ENCODE results near the gene SEMA3C.

The SEMA3C gene

GRCh38 chr7:80945976-80946375 is 27.1 kb upstream of the SEMA3C start:
- Histone ChIP-seq H3K27ac (ENCODE audit: low read depth, low read length) (no peak overlapping the region), H3K4me3 (ENCODE audit: low read depth, low read length) (no peak overlapping the region), H3K79me2 (ENCODE audit: control insufficient read depth, insufficient read depth, low read length, unreplicated experiment) (no peaks in the 10 kb centered on the region), H3K27me3 (ENCODE audit: insufficient read depth, low read length) (no peaks in the 10 kb centered on the region), H3K36me3 (ENCODE audit: insufficient read depth, low read length) (no peaks in the 10 kb centered on the region), H2AFZ (ENCODE audit: low read length, unreplicated experiment) (no peak overlapping the region), H3K4me1 (ENCODE audit: control insufficient read depth, insufficient read depth, low read length, unreplicated experiment) (peaks cover 21% of the 10 kb centered on the region)

GRCh38 chr7:80943342-80943741 is 24.5 kb upstream of the SEMA3C start:
- Histone ChIP-seq H3K4me1 (ENCODE audit: control insufficient read depth, insufficient read depth, low read length, unreplicated experiment) (peaks cover 31% of the 10 kb centered on the region), H2AFZ (ENCODE audit: low read length, unreplicated experiment) (peak overlapping the region; percentile 21), H3K27ac (ENCODE audit: low read depth, low read length) (peak overlapping the region; percentile 98), H3K79me2 (ENCODE audit: control insufficient read depth, insufficient read depth, low read length, unreplicated experiment) (no peaks in the 10 kb centered on the region), H3K4me3 (ENCODE audit: low read depth, low read length) (no peak overlapping the region), H3K36me3 (ENCODE audit: insufficient read depth, low read length) (no peaks in the 10 kb centered on the region), H3K27me3 (ENCODE audit: insufficient read depth, low read length) (no peaks in the 10 kb centered on the region)

GRCh38 chr7:80942261-80943041 is 23.6 kb upstream of the SEMA3C start:
- no peaks in the 10 kb centered on the region for H3K36me3 ChIP-seq (ENCODE audit: insufficient read depth, low read length)
- peak overlapping the region; percentile 58 for H3K4me3 ChIP-seq (ENCODE audit: low read depth, low read length)
- no peaks in the 10 kb centered on the region for H3K27me3 ChIP-seq (ENCODE audit: insufficient read depth, low read length)
- H3K4me1 ChIP-seq (ENCODE audit: control insufficient read depth, insufficient read depth, low read length, unreplicated experiment) = peaks cover 31% of the 10 kb centered on the region
- H3K27ac ChIP-seq (ENCODE audit: low read depth, low read length) = peak overlapping the region; percentile 98
- H2AFZ ChIP-seq (ENCODE audit: low read length, unreplicated experiment) = no peak overlapping the region
- no peaks in the 10 kb centered on the region for H3K79me2 ChIP-seq (ENCODE audit: control insufficient read depth, insufficient read depth, low read length, unreplicated experiment)

GRCh38 chr7:80941208-80941758 is 22.4 kb upstream of the SEMA3C start:
- Histone ChIP-seq H3K27ac (ENCODE audit: low read depth, low read length) (peak overlapping the region; percentile 98), H3K4me1 (ENCODE audit: control insufficient read depth, insufficient read depth, low read length, unreplicated experiment) (peaks cover 31% of the 10 kb centered on the region), H3K36me3 (ENCODE audit: insufficient read depth, low read length) (no peaks in the 10 kb centered on the region), H3K27me3 (ENCODE audit: insufficient read depth, low read length) (no peaks in the 10 kb centered on the region), H3K4me3 (ENCODE audit: low read depth, low read length) (no peak overlapping the region; the same call in 1 of the 2 replicates), H2AFZ (ENCODE audit: low read length, unreplicated experiment) (peak overlapping the region; percentile 33), H3K79me2 (ENCODE audit: control insufficient read depth, insufficient read depth, low read length, unreplicated experiment) (no peaks in the 10 kb centered on the region)

- H3K4me3 ChIP-seq (ENCODE audit: low read depth, low read length) = no peak overlapping the region; the same call in 1 of the 2 replicates
- peaks cover 31% of the 10 kb centered on the region for H3K4me1 ChIP-seq (ENCODE audit: control insufficient read depth, insufficient read depth, low read length, unreplicated experiment)
- H2AFZ ChIP-seq (ENCODE audit: low read length, unreplicated experiment) = peak overlapping the region; percentile 33
- no peaks in the 10 kb centered on the region for H3K79me2 ChIP-seq (ENCODE audit: control insufficient read depth, insufficient read depth, low read length, unreplicated experiment)
- no peaks in the 10 kb centered on the region for H3K36me3 ChIP-seq (ENCODE audit: insufficient read depth, low read length)
- peak overlapping the region; percentile 98 for H3K27ac ChIP-seq (ENCODE audit: low read depth, low read length)
- no peaks in the 10 kb centered on the region for H3K27me3 ChIP-seq (ENCODE audit: insufficient read depth, low read length)
These were observed 21.8 kb upstream of the SEMA3C start for GRCh38 chr7:80940539-80941207.

- Histone ChIP-seq H3K27ac (ENCODE audit: low read depth, low read length) (no peak overlapping the region), H2AFZ (ENCODE audit: low read length, unreplicated experiment) (no peak overlapping the region), H3K4me1 (ENCODE audit: control insufficient read depth, insufficient read depth, low read length, unreplicated experiment) (peaks cover 35% of the 10 kb centered on the region), H3K79me2 (ENCODE audit: control insufficient read depth, insufficient read depth, low read length, unreplicated experiment) (no peaks in the 10 kb centered on the region), H3K27me3 (ENCODE audit: insufficient read depth, low read length) (no peaks in the 10 kb centered on the region), H3K4me3 (ENCODE audit: low read depth, low read length) (no peak overlapping the region), H3K36me3 (ENCODE audit: insufficient read depth, low read length) (no peaks in the 10 kb centered on the region)
These were observed 18.5 kb upstream of the SEMA3C start for GRCh38 chr7:80937336-80937735.

- Histone ChIP-seq H2AFZ (ENCODE audit: low read length, unreplicated experiment) (no peak overlapping the region), H3K79me2 (ENCODE audit: control insufficient read depth, insufficient read depth, low read length, unreplicated experiment) (no peaks in the 10 kb centered on the region), H3K27ac (ENCODE audit: low read depth, low read length) (no peak overlapping the region), H3K4me3 (ENCODE audit: low read depth, low read length) (no peak overlapping the region), H3K27me3 (ENCODE audit: insufficient read depth, low read length) (no peaks in the 10 kb centered on the region), H3K4me1 (ENCODE audit: control insufficient read depth, insufficient read depth, low read length, unreplicated experiment) (peaks cover 30% of the 10 kb centered on the region), H3K36me3 (ENCODE audit: insufficient read depth, low read length) (no peaks in the 10 kb centered on the region)
These were observed 17.3 kb upstream of the SEMA3C start for GRCh38 chr7:80935991-80936780.

GRCh38 chr7:80934321-80934720 is 15.5 kb upstream of the SEMA3C start:
- Histone ChIP-seq H3K27me3 (ENCODE audit: insufficient read depth, low read length) (no peaks in the 10 kb centered on the region), H3K27ac (ENCODE audit: low read depth, low read length) (peak overlapping the region; percentile 17; the same call in 1 of the 2 replicates), H3K36me3 (ENCODE audit: insufficient read depth, low read length) (no peaks in the 10 kb centered on the region), H3K4me3 (ENCODE audit: low read depth, low read length) (no peak overlapping the region), H2AFZ (ENCODE audit: low read length, unreplicated experiment) (peak overlapping the region; percentile 65), H3K4me1 (ENCODE audit: control insufficient read depth, insufficient read depth, low read length, unreplicated experiment) (peaks cover 17% of the 10 kb centered on the region), H3K79me2 (ENCODE audit: control insufficient read depth, insufficient read depth, low read length, unreplicated experiment) (no peaks in the 10 kb centered on the region)

- Histone ChIP-seq H2AFZ (ENCODE audit: low read length, unreplicated experiment) (peak overlapping the region; percentile 17), H3K4me1 (ENCODE audit: control insufficient read depth, insufficient read depth, low read length, unreplicated experiment) (peaks cover 17% of the 10 kb centered on the region), H3K27ac (ENCODE audit: low read depth, low read length) (no peak overlapping the region), H3K4me3 (ENCODE audit: low read depth, low read length) (no peak overlapping the region), H3K36me3 (ENCODE audit: insufficient read depth, low read length) (no peaks in the 10 kb centered on the region), H3K27me3 (ENCODE audit: insufficient read depth, low read length) (no peaks in the 10 kb centered on the region), H3K79me2 (ENCODE audit: control insufficient read depth, insufficient read depth, low read length, unreplicated experiment) (no peaks in the 10 kb centered on the region)
These were observed 13.7 kb upstream of the SEMA3C start for GRCh38 chr7:80932536-80932935.

- no peak overlapping the region for H2AFZ ChIP-seq (ENCODE audit: low read length, unreplicated experiment)
- H3K27ac ChIP-seq (ENCODE audit: low read depth, low read length) = no peak overlapping the region
- H3K27me3 ChIP-seq (ENCODE audit: insufficient read depth, low read length) = no peaks in the 10 kb centered on the region
- peaks cover 17% of the 10 kb centered on the region for H3K4me1 ChIP-seq (ENCODE audit: control insufficient read depth, insufficient read depth, low read length, unreplicated experiment)
- no peaks in the 10 kb centered on the region for H3K36me3 ChIP-seq (ENCODE audit: insufficient read depth, low read length)
- no peak overlapping the region for H3K4me3 ChIP-seq (ENCODE audit: low read depth, low read length)
- no peaks in the 10 kb centered on the region for H3K79me2 ChIP-seq (ENCODE audit: control insufficient read depth, insufficient read depth, low read length, unreplicated experiment)
These were observed 10.8 kb upstream of the SEMA3C start for GRCh38 chr7:80929619-80930018.
